DOHH2 (cell line): ENCODE measurements around the gene DDX4.

Experiments used
- EZH2phosphoT487 ChIP-seq: fragments of 200-600 bp; sonication (generic); IDR thresholded peaks from 2 replicates; pipeline ENCODE4 v1.6.1; 2017; ENCODE audit warnings: borderline replicate concordance, mild to moderate bottlenecking, antibody characterized with exemption, low read length, moderate library complexity, mixed read lengths
- TF ChIP-seq, protein P1 (sequence below): fragments of 200-600 bp; sonication (generic); IDR thresholded peaks from one replicate; pipeline ENCODE4 v1.5.1; 2014; ENCODE audit warnings: antibody characterized with exemption, mild to moderate bottlenecking, low read depth, low read length; ENCODE audit not compliant: poor library complexity, severe bottlenecking

GRCh38 chr5:55720188-55720703 lies 17.6 kb upstream of the DDX4 start:
- TF ChIP-seq, protein P1, sequence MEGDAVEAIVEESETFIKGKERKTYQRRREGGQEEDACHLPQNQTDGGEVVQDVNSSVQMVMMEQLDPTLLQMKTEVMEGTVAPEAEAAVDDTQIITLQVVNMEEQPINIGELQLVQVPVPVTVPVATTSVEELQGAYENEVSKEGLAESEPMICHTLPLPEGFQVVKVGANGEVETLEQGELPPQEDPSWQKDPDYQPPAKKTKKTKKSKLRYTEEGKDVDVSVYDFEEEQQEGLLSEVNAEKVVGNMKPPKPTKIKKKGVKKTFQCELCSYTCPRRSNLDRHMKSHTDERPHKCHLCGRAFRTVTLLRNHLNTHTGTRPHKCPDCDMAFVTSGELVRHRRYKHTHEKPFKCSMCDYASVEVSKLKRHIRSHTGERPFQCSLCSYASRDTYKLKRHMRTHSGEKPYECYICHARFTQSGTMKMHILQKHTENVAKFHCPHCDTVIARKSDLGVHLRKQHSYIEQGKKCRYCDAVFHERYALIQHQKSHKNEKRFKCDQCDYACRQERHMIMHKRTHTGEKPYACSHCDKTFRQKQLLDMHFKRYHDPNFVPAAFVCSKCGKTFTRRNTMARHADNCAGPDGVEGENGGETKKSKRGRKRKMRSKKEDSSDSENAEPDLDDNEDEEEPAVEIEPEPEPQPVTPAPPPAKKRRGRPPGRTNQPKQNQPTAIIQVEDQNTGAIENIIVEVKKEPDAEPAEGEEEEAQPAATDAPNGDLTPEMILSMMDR, result no peak
- no peak for TF ChIP-seq EZH2phosphoT487
